ENCODE results near the gene CUX1. TPM values are rescaled to one million over a fixed set of nuclear protein-coding genes. Genes with fewer than 3 reads are reported as not detected.

CUX1 gene
- total RNA-seq, 4 donors from 2014 or later: 58.2 to 295 (median 76.9) TPM

DNA sequence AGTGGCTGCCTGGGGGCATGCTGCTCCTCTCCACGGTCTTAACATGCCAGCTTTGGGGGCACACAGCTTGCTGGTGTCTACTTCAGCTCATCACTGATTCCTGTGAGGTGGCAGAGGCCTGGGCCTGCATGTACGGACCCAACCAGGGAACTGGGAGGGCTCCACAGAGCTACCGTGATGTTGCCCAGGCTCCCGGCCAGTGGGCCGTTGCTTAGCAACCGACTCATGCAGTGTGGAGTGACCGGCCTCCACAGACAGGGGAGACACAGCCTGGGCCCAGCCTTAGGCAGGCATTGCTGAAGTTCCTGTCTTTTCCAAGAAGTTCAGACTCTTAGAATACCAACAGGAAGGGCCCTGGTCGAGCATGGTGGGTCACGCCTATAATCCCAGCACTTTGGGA is 443.4 kb downstream of the CUX1 start:
- Histone ChIP-seq H3K9me3 (no peaks in the 10 kb centered on the region), H3K4me3 (no peak overlapping the region), H3K27ac (no peak overlapping the region), H3K4me1 (no peaks in the 10 kb centered on the region), H3K36me3 (no peaks in the 10 kb centered on the region), H3K27me3 (no peaks in the 10 kb centered on the region)
- intact Hi-C loops (cut with DNase I; ENCODE audit: low total_unique reads): no loop called here
- peak in 1 of 2 donors; percentile 34 for DNase-seq
- TF ChIP-seq, protein P1, sequence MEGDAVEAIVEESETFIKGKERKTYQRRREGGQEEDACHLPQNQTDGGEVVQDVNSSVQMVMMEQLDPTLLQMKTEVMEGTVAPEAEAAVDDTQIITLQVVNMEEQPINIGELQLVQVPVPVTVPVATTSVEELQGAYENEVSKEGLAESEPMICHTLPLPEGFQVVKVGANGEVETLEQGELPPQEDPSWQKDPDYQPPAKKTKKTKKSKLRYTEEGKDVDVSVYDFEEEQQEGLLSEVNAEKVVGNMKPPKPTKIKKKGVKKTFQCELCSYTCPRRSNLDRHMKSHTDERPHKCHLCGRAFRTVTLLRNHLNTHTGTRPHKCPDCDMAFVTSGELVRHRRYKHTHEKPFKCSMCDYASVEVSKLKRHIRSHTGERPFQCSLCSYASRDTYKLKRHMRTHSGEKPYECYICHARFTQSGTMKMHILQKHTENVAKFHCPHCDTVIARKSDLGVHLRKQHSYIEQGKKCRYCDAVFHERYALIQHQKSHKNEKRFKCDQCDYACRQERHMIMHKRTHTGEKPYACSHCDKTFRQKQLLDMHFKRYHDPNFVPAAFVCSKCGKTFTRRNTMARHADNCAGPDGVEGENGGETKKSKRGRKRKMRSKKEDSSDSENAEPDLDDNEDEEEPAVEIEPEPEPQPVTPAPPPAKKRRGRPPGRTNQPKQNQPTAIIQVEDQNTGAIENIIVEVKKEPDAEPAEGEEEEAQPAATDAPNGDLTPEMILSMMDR (IDR thresholded peaks at IDR 0.05): no peak
- TF ChIP-seq POLR2A (IDR thresholded peaks at IDR 0.05): no peak

- H3K4me3 ChIP-seq: no peak overlapping the region
- no peak for DNase-seq
- H3K9me3 ChIP-seq: no peaks in the 10 kb centered on the region
- no peak overlapping the region for H3K27ac ChIP-seq
- no peaks in the 10 kb centered on the region for H3K4me1 ChIP-seq
- intact Hi-C loops (cut with DNase I; ENCODE audit: low total_unique reads): no loop called here
- TF ChIP-seq POLR2A (IDR thresholded peaks at IDR 0.05): no peak
- TF ChIP-seq, protein P1 (IDR thresholded peaks at IDR 0.05): no peak
- H3K27me3 ChIP-seq: no peaks in the 10 kb centered on the region
- no peaks in the 10 kb centered on the region for H3K36me3 ChIP-seq
These were observed 444.0 kb downstream of the CUX1 start for GRCh38 chr7:102261451-102261850.

GRCh38 chr7:102262546-102262945 is 445.1 kb downstream of the CUX1 start:
- TF ChIP-seq POLR2A (IDR thresholded peaks at IDR 0.05): no peak
- TF ChIP-seq, protein P1 (IDR thresholded peaks at IDR 0.05): no peak
- H3K4me1 ChIP-seq: no peaks in the 10 kb centered on the region
- no peak for DNase-seq

DNA sequence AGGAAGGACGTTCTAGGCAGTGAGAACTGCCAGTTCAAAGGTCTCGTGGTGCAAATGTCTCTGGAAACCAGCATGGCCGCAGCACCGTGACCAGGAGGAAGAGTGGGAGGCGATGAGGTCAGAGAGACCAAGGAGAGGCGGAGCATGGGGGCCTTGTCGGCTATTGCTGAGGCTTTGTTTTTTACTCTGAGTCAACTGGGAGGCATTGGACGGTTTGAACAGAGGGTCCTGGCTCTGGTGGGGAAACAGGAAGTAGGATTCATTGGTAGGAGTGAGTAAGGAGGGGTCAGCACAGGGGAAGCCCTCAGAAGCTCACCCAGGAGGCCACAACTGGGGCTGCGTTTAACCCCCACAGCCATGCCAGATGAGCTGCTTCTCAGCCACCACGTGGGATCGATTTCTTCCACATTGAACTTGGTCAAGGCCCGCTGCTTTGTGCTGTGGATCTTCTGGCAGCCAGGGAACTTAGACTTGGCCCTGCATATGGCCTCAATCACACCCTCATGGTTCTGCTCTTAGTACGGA is 447.0 kb downstream of the CUX1 start:
- Histone ChIP-seq H3K27me3 (no peaks in the 10 kb centered on the region), H3K4me3 (no peak overlapping the region), H3K36me3 (no peaks in the 10 kb centered on the region), H3K27ac (no peak overlapping the region), H3K9me3 (no peaks in the 10 kb centered on the region), H3K4me1 (no peaks in the 10 kb centered on the region)
- DNase-seq: no peak
- intact Hi-C loops (cut with DNase I; ENCODE audit: low total_unique reads): no loop called here
- no peak for TF ChIP-seq POLR2A (IDR thresholded peaks at IDR 0.05)
- TF ChIP-seq, protein P1 (IDR thresholded peaks at IDR 0.05): no peak

More at GRCh38 chr7:102262546-102262945, 445.1 kb downstream of the CUX1 start:
- H3K36me3 ChIP-seq: no peaks in the 10 kb centered on the region
- intact Hi-C loops (cut with DNase I; ENCODE audit: low total_unique reads): no loop called here
- no peaks in the 10 kb centered on the region for H3K9me3 ChIP-seq
- H3K27ac ChIP-seq: no peak overlapping the region
- no peaks in the 10 kb centered on the region for H3K27me3 ChIP-seq
- H3K4me3 ChIP-seq: no peak overlapping the region

GRCh38 chr7:102266541-102266940 is 449.1 kb downstream of the CUX1 start:
- H3K4me1 ChIP-seq: no peaks in the 10 kb centered on the region
- no peaks in the 10 kb centered on the region for H3K9me3 ChIP-seq
- no peak for DNase-seq
- no peak overlapping the region for H3K4me3 ChIP-seq
- H3K27ac ChIP-seq: no peak overlapping the region
- TF ChIP-seq, protein P1 (IDR thresholded peaks at IDR 0.05): no peak
- no peak for TF ChIP-seq POLR2A (IDR thresholded peaks at IDR 0.05)
- no peaks in the 10 kb centered on the region for H3K27me3 ChIP-seq
- intact Hi-C loops (cut with DNase I; ENCODE audit: low total_unique reads): no loop called here
- no peaks in the 10 kb centered on the region for H3K36me3 ChIP-seq

All from uterus (tissue), 4 donors.